ENCODE data around the gene CHPF2. TPM values are rescaled to one million over a fixed set of nuclear protein-coding genes. Genes with fewer than 3 reads are reported as not detected.
A peak's percentile ranks its signal among the peaks of the same experiment; 100 is the strongest.

The CHPF2 gene, protein sequence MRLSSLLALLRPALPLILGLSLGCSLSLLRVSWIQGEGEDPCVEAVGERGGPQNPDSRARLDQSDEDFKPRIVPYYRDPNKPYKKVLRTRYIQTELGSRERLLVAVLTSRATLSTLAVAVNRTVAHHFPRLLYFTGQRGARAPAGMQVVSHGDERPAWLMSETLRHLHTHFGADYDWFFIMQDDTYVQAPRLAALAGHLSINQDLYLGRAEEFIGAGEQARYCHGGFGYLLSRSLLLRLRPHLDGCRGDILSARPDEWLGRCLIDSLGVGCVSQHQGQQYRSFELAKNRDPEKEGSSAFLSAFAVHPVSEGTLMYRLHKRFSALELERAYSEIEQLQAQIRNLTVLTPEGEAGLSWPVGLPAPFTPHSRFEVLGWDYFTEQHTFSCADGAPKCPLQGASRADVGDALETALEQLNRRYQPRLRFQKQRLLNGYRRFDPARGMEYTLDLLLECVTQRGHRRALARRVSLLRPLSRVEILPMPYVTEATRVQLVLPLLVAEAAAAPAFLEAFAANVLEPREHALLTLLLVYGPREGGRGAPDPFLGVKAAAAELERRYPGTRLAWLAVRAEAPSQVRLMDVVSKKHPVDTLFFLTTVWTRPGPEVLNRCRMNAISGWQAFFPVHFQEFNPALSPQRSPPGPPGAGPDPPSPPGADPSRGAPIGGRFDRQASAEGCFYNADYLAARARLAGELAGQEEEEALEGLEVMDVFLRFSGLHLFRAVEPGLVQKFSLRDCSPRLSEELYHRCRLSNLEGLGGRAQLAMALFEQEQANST
- total RNA-seq (2014; rRNA removed; shearing (Covaris generic)): 44.0 and 45.7 TPM in 2 replicates
- polyA plus RNA-seq (2015; cell fraction: cytosol; rRNA removed): 51.6 and 60.4 TPM in 2 replicates
- polyA plus RNA-seq (2015; cell fraction: nucleus; rRNA removed): 53.5 and 58.8 TPM in 2 replicates

DNA sequence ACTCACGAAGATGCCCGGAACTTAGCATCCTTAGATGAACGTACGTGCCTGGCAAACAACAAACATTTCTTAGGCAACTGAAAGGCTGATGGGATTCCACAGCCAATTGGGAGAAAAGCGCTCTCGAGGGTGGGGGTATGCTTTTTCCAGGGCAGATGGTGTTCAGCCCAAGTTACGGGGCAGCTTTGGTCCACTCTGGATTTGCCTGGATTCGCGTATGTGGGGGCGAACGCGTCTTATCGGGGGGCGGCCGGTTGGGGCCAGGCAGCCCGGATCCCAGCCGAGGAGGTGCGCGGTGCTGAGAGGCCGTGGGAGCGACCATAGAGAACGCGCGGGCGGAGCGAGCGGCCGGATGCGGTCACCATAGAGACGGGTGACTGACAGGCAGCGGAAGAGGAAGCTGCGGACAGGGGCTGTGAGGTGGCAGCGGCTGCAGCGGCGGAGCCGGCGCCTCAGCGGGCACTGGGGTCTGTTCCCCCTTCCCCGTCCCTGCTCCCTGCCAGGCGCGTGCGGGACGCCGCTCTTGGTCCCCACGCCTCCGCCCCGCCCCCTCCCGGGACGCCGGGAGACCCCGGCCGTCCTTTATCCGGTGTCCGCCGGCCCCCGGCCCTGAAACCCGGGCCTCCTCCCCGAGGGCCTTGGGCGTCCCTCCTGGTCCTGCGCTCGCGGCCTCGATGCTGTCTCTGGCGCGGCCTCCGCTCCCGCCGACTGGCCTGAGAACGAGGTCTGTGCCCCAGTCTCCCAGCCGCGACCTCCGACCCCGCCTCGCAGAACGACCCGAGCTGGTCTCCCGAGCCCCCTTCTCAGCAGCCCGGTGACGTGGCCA is at the start of gene CHPF2:
Gene CHPF2, plus strand, starts transcription at position 393 of the 826 bp plus-strand sequence. CDS start 1,529 bp downstream, outside the sequence.
- in situ Hi-C loops (cut with HindIII; ENCODE audit: low pct_unique_long_range_greater_than_20kb, low sequenced_read_pairs): no loop called here
- DNase-seq (ENCODE audit: low read depth, low spot score): peak; percentile 90

DNA sequence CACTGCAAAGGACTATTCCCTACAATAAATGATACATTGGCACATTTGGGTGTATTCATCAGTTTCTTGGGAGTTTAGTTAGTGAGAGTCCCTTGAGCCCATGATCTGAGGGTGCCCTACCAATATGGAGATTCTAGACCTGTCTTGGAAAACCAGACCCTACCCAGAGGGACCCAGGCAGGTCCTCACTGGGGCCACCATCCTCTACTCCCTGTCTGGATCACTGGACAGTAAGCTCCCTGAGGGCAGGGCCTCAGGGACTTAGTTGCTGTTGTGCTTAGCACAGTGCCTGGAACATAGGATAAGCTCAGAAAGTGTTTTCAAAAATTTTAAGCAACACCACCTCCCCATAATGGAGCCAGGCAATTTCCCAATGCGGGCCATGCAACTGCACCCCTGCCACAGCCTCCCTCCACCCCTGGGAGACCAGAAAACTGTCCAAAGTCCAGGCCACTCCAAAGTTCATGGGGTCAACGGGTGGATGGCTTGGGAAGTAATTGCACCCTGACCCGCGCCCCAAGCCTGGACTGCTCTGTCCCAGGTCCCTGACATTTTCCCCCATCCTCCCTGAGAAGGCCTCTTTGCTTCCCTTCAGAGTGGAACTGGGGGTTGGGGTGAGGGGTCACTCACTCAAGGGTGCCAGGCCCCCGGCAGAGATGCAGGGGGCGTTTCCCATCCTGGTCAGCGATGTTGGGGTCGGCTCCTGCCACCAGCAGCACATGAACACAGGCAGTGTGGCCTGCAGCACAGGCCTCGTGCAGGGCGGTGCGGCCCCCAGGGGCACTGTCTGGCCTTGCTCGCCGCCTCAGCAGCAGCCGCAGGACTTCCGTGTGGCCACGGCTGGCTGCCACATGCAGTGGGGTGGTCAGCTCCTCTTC is 46.3 kb upstream of the CHPF2 start:
- no peak for DNase-seq (ENCODE audit: low read depth, low spot score)
- in situ Hi-C loops (cut with HindIII; ENCODE audit: low pct_unique_long_range_greater_than_20kb, low sequenced_read_pairs): no loop called here

- DNase-seq (ENCODE audit: low read depth, low spot score): no peak
- in situ Hi-C loops (cut with HindIII; ENCODE audit: low pct_unique_long_range_greater_than_20kb, low sequenced_read_pairs): no loop called here
These were observed 45.5 kb upstream of the CHPF2 start, which contains the start of gene ASB10 for GRCh38 chr7:151186640-151187408. TSS of gene ASB10 (minus strand) at chr7:151187250. CDS start at chr7:151187130, 120 bp downstream.

DNA sequence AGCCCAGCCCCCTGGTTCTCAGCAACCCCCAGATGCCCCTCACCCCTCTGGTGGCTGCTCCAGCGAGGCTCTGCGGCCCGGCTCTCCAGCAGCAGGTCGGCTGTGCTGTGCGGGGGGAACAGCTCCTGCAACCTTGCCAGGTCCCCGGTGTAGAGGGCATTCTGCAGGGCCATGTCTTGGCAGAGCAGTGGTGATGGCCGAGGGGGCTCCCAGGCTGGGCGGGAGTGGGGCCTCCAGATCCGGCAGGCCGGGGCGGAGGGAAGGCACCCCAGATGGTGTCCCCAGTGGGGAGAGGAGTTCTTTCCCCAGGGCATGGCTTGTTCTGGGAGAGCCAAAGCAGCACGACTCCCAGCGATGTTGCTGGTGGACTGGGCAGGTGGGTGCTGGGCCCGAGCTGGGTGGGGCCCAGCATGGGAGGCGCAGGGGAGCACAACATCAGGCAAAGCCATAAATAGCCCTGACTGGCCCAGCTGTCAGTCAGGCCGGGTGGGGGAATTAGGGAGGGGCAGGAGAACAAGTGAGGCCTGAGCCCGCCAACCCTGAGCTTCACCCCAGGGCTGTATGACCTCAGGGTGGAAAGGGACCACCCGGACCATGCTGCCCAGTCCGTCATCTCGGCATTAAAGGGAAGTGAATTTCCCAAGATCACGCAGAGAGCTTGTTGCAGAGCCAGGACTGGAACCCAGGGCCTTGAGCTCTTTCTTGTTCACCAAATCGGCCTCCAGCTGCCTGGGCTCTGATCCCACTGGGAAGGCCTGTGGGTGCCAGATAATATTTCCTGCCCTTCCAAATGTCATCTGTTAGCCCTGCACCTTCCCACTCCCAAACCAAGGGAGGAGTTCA is 44.7 kb upstream of the CHPF2 start:
- DNase-seq (ENCODE audit: low read depth, low spot score): no peak
- in situ Hi-C loops (cut with HindIII; ENCODE audit: low pct_unique_long_range_greater_than_20kb, low sequenced_read_pairs): no loop called here

- in situ Hi-C loops (cut with HindIII; ENCODE audit: low pct_unique_long_range_greater_than_20kb, low sequenced_read_pairs): no loop called here
These were observed 44.1 kb upstream of the CHPF2 start for GRCh38 chr7:151188252-151188542.

DNA sequence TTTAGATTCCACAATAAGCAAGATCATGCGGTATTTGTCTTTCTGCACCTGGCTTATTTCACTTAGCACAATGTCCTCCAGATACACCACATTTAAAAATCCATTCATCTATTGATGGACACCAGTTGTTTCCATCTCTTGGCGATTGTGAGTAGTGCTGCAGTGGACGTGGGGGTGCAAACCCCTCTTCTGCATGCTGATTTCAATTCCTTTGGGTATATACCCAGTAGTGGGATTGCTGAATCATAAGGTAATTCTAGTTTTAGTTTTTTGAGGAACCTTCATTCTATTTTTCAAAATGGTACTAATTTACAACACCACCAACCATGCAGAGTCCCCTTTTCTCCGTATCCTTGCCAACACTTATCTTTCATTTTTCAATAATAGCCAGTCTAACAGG is 43.2 kb upstream of the CHPF2 start:
- no peak for DNase-seq (ENCODE audit: low read depth, low spot score)
- in situ Hi-C loops (cut with HindIII; ENCODE audit: low pct_unique_long_range_greater_than_20kb, low sequenced_read_pairs): no loop called here

More at GRCh38 chr7:151188252-151188542, 44.1 kb upstream of the CHPF2 start:
- no peak for DNase-seq (ENCODE audit: low read depth, low spot score)

GRCh38 chr7:151191544-151191943 is 40.7 kb upstream of the CHPF2 start:
- no peak for DNase-seq (ENCODE audit: low read depth, low spot score)

GRCh38 chr7:151192002-151192539 is 40.2 kb upstream of the CHPF2 start:
- no peak for DNase-seq (ENCODE audit: low read depth, low spot score)
- in situ Hi-C loops (cut with HindIII; ENCODE audit: low pct_unique_long_range_greater_than_20kb, low sequenced_read_pairs): no loop called here

More at GRCh38 chr7:151191544-151191943, 40.7 kb upstream of the CHPF2 start:
- in situ Hi-C loops (cut with HindIII; ENCODE audit: low pct_unique_long_range_greater_than_20kb, low sequenced_read_pairs): no loop called here

DNA sequence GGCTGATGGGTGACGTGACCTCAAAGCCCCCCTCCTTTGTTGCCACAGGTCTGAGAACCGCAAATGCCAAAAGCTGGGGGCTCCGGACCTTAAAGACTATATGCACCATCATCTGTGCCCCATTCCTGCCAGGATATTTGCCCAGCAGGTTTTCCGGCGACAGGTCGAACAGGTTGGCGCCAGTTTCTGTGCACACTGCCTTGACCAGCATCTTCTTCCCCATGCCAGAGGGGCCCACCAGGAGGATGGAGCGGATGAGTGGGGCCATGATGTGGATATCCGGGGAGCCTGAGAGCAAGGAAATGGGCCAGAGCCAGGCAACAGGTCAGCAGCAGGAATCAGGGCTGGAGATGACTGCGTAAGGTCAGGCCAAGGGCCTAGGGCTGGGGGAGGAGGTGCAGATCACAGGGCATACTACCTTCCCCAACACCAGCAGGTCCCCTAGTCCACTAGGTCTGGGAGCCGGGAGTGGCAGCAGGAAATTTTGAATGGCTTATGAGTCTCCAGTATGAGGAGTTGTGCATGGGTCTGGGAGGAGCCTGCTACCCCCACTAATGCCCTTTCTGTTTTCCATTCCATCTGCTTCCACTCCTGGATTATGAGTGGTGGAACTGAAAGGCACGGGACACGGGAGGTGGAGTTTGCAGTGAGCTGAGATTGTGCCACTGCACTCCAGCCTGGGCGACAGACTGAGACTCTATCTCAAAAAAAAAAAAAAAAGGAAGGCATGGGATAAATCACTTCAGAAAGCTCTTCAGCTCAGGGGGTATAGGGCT is 38.9 kb upstream of the CHPF2 start:
- DNase-seq (ENCODE audit: low read depth, low spot score): no peak
- in situ Hi-C loops (cut with HindIII; ENCODE audit: low pct_unique_long_range_greater_than_20kb, low sequenced_read_pairs): no loop called here

DNA sequence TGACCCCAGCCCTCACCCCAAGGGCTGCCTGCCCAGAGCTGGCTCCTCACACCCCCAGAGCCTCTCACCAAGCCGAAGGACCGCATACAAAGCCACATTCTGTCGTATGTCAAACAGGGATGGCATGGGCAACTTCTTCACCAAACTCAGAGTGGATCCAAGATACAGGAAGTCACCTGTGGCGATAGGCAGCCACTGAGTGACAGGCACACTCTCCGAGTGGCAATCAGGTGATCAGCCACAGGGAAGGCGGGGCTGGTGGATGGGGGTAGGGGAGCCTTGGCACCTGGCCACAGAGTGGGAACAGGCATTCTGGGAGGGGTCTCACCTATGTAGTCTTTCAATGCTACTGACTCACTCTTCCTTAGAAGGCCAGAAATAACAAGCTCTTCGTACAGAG is 38.1 kb upstream of the CHPF2 start:
- in situ Hi-C loops (cut with HindIII; ENCODE audit: low pct_unique_long_range_greater_than_20kb, low sequenced_read_pairs): no loop called here
- no peak for DNase-seq (ENCODE audit: low read depth, low spot score)

GRCh38 chr7:151195616-151196450 is 36.5 kb upstream of the CHPF2 start:
- DNase-seq (ENCODE audit: low read depth, low spot score): no peak
- in situ Hi-C loops (cut with HindIII; ENCODE audit: low pct_unique_long_range_greater_than_20kb, low sequenced_read_pairs): no loop called here

DNA sequence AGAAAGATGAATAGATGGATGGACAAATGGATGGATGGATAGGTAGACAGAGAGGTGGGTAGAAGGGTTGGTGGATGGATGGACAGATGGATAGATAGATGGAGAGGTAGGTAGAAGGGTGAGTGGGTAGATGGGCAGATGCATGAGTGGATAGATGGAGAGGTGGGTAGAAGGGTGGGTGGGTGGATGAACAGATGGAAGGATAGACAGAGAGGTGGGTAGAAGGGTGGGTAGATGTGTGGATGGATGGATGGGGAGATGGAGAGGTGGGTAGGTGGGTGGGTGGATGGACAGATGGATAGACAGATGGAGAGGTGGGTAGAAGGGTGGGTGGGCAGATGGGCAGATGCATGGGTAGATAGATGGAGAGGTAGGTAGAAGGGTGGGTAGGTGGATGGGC is 34.4 kb upstream of the CHPF2 start:
- in situ Hi-C loops (cut with HindIII; ENCODE audit: low pct_unique_long_range_greater_than_20kb, low sequenced_read_pairs): no loop called here
- no peak for DNase-seq (ENCODE audit: low read depth, low spot score)

GRCh38 chr7:151198945-151199848 is 33.1 kb upstream of the CHPF2 start:
- in situ Hi-C loops (cut with HindIII; ENCODE audit: low pct_unique_long_range_greater_than_20kb, low sequenced_read_pairs): no loop called here

More at GRCh38 chr7:151198945-151199848, 33.1 kb upstream of the CHPF2 start:
- DNase-seq (ENCODE audit: low read depth, low spot score): no peak
